H1 (cell line): ENCODE measurements around the gene RAPGEF1. TPM values are rescaled to one million over a fixed set of nuclear protein-coding genes. Genes with fewer than 3 reads are reported as not detected.

Experiments used
- CTCF ChIA-PET: fragments of 300-600 bp; sonication (Branson Sonifier 250); formaldehyde crosslinking; loops from one replicate; lab custom pipeline; 2021; ENCODE audit not compliant: partially characterized antibody; lab: Charles Lee
- POLR2A ChIA-PET: fragments of 300-600 bp; sonication (Branson Sonifier 250); formaldehyde crosslinking; loops from one replicate; lab custom pipeline; 2021; ENCODE audit warnings: inconsistent platforms; ENCODE audit not compliant: partially characterized antibody; lab: Charles Lee
- DNase-seq, 2 experiments: peaks; one replicate each; pipeline versions ENCODE4 v3.0.0 to v3.0.0-alpha.2; 2010 to 2022; ENCODE audit warnings: low spot score in 2 of 2, low read depth in 1 of 2, mixed read lengths in 1 of 2
- FAIRE-seq: peaks from 2 replicates; lab custom pipeline; 2011; peaks lifted over from hg19 to GRCh38; lab: Jason Lieb, UNC
- H2AFZ ChIP-seq: 2 replicates; pipeline ENCODE4 v1.8.1; 2012; ENCODE audit warnings: low read length, inconsistent platforms
- H2AK5ac ChIP-seq: 2 replicates; pipeline ENCODE4 v1.6.1; 2013; ENCODE audit warnings: low read depth, low read length
- H2BK120ac ChIP-seq: replicated peaks from 2 replicates; pipeline ENCODE3; 2013; ENCODE audit warnings: low read depth, low read length, inconsistent platforms
- H2BK12ac ChIP-seq: 2 replicates; pipeline ENCODE4 v1.6.1; 2013; ENCODE audit warnings: low read depth, low read length
- H2BK15ac ChIP-seq: 2 replicates; pipeline ENCODE4 v1.6.1; 2013; ENCODE audit warnings: low read length
- H2BK20ac ChIP-seq: 2 replicates; pipeline ENCODE4 v1.6.1; 2013; ENCODE audit warnings: low read length
- H2BK5ac ChIP-seq: 2 replicates; pipeline ENCODE4 v1.6.1; 2013; ENCODE audit warnings: low read depth, low read length
- H3K14ac ChIP-seq: 2 replicates; pipeline ENCODE4 v1.6.1; 2013; ENCODE audit warnings: inconsistent platforms; ENCODE audit not compliant: insufficient read length
- H3K18ac ChIP-seq: 2 replicates; pipeline ENCODE4 v1.6.1; 2013; ENCODE audit warnings: low read length; ENCODE audit errors: extremely low read depth
- H3K23ac ChIP-seq: 2 replicates; pipeline ENCODE4 v1.6.1; 2013; ENCODE audit warnings: inconsistent platforms; ENCODE audit not compliant: insufficient read length
- H3K23me2 ChIP-seq: 2 replicates; pipeline ENCODE4 v1.6.1; 2013; ENCODE audit warnings: low read depth, low read length
- H3K27ac ChIP-seq: 2 replicates; pipeline ENCODE4 v1.6.1; 2011; ENCODE audit warnings: low read depth, low read length, inconsistent platforms
- H3K27me3 ChIP-seq, 4 experiments: replicated peaks in 1 of 4; 1 replicate in 1 of 4; 2 replicates in 3 of 4; pipeline versions ENCODE4 v1.6.1 to v1.8.1; 2011 to 2013; ENCODE audit warnings: low read length in 3 of 4, mild to moderate bottlenecking in 3 of 4, inconsistent platforms in 2 of 4, mixed read lengths in 2 of 4, moderate library complexity in 1 of 4; ENCODE audit not compliant: control insufficient read depth in 3 of 4, insufficient read depth in 3 of 4; ENCODE audit errors: extremely low read depth in 1 of 4
- H3K36me3 ChIP-seq, 4 experiments: 2 replicates each; pipeline versions ENCODE4 v1.6.1 to v1.8.1; 2011 to 2013; ENCODE audit warnings: mild to moderate bottlenecking in 4 of 4, low read length in 3 of 4, moderate library complexity in 2 of 4, control low read depth in 1 of 4, inconsistent platforms in 1 of 4; ENCODE audit not compliant: insufficient read depth in 4 of 4, control insufficient read depth in 2 of 4
- H3K4ac ChIP-seq: replicated peaks from 2 replicates; pipeline ENCODE3; 2013; ENCODE audit warnings: low read length, low read depth, mixed read lengths, inconsistent platforms; ENCODE audit not compliant: insufficient read length
- H3K4me1 ChIP-seq, 4 experiments: replicated peaks in 1 of 4; 1 replicate in 1 of 4; 2 replicates in 3 of 4; pipeline versions ENCODE4 v1.6.1 to v1.8.1; 2011 to 2013; ENCODE audit warnings: low read length in 3 of 4, inconsistent platforms in 2 of 4, mixed read lengths in 1 of 4; ENCODE audit not compliant: insufficient read depth in 4 of 4, control insufficient read depth in 3 of 4
- H3K4me2 ChIP-seq, 2 experiments: 2 replicates each; pipeline versions ENCODE4 v1.6.1 to v1.8.1; 2011 to 2013; ENCODE audit warnings: low read depth in 2 of 2, low read length in 2 of 2, control low read depth in 1 of 2, inconsistent platforms in 1 of 2, mild to moderate bottlenecking in 1 of 2; ENCODE audit not compliant: insufficient read depth in 1 of 2
- H3K4me3 ChIP-seq, 4 experiments: fragments of 200-600, 300-600 bp in 1 of 4; sonication (generic), shearing (Covaris generic), sonication (Bioruptor Twin) in 1 of 4; 2 replicates each; pipeline versions ENCODE4 v1.5.1 to v1.8.1; 2011 to 2016; ENCODE audit warnings: low read length in 4 of 4, low read depth in 3 of 4, control low read depth in 2 of 4, inconsistent platforms in 2 of 4, mild to moderate bottlenecking in 2 of 4, mixed read lengths in 1 of 4, moderate library complexity in 1 of 4; ENCODE audit not compliant: insufficient read depth in 2 of 4; ENCODE audit errors: extremely low read depth in 1 of 4
- H3K56ac ChIP-seq: replicated peaks from 2 replicates; pipeline ENCODE3; 2013; ENCODE audit warnings: low read depth, mild to moderate bottlenecking, mixed read lengths, low read length, inconsistent platforms; ENCODE audit not compliant: insufficient read length
- H3K79me1 ChIP-seq: 2 replicates; pipeline ENCODE4 v1.6.1; 2013; ENCODE audit warnings: low read depth, low read length, control low read depth
- H3K79me2 ChIP-seq, 2 experiments: 2 replicates each; pipeline versions ENCODE4 v1.6.1 to v1.8.1; 2012 to 2013; ENCODE audit warnings: low read length in 2 of 2, mild to moderate bottlenecking in 2 of 2, inconsistent platforms in 1 of 2; ENCODE audit not compliant: insufficient read depth in 2 of 2, control insufficient read depth in 1 of 2
- H3K9ac ChIP-seq, 4 experiments: replicated peaks in 1 of 4; 1 replicate in 1 of 4; 2 replicates in 3 of 4; pipeline versions ENCODE4 v1.6.1 to v1.8.1; 2011 to 2013; ENCODE audit warnings: low read depth in 3 of 4, low read length in 3 of 4, control low read depth in 2 of 4, mild to moderate bottlenecking in 2 of 4, moderate library complexity in 2 of 4, inconsistent platforms in 1 of 4; ENCODE audit errors: extremely low read depth in 1 of 4
- H3K9me3 ChIP-seq, 2 experiments: 2 replicates each; pipeline versions ENCODE4 v1.6.1 to v1.8.1; 2012 to 2013; ENCODE audit warnings: mild to moderate bottlenecking in 2 of 2, moderate library complexity in 2 of 2, control low read depth in 1 of 2, inconsistent platforms in 1 of 2, low read depth in 1 of 2, low read length in 1 of 2, mixed read lengths in 1 of 2; ENCODE audit not compliant: insufficient read depth in 2 of 2
- H4K20me1 ChIP-seq, 2 experiments: replicated peaks in 1 of 2; 2 replicates each; pipeline versions ENCODE3 to v1.8.1; 2011 to 2013; ENCODE audit warnings: inconsistent platforms in 2 of 2, low read length in 2 of 2, mild to moderate bottlenecking in 1 of 2; ENCODE audit not compliant: insufficient read depth in 2 of 2, control insufficient read depth in 1 of 2
- H4K5ac ChIP-seq: 2 replicates; pipeline ENCODE4 v1.6.1; 2013; ENCODE audit warnings: low read length, low read depth, mixed read lengths, inconsistent platforms; ENCODE audit not compliant: insufficient read length
- H4K8ac ChIP-seq: 2 replicates; pipeline ENCODE4 v1.8.0; 2013; ENCODE audit warnings: mild to moderate bottlenecking, moderate library complexity, low read length, inconsistent platforms; ENCODE audit not compliant: insufficient read depth; ENCODE audit errors: extremely low read depth
- H4K91ac ChIP-seq: replicated peaks from 2 replicates; pipeline ENCODE3; 2013; ENCODE audit warnings: low read length, mixed read lengths, inconsistent platforms; ENCODE audit not compliant: insufficient read length
- EP300 ChIP-seq, 2 experiments: IDR thresholded peaks; 1 replicate in 1 of 2; 2 replicates in 1 of 2; pipeline ENCODE4 v1.6.1; 2011 to 2012; ENCODE audit warnings: low read depth in 2 of 2, low read length in 2 of 2, mild to moderate bottlenecking in 2 of 2, borderline replicate concordance in 1 of 2, inconsistent platforms in 1 of 2, moderate library complexity in 1 of 2
- HDAC6 ChIP-seq: IDR thresholded peaks from one replicate; pipeline ENCODE4 v1.7.1; 2012; ENCODE audit warnings: low read depth, mild to moderate bottlenecking, inconsistent platforms, low read length, moderate library complexity
- POLR2A ChIP-seq, 2 experiments: IDR thresholded peaks; 1 replicate in 1 of 2; 2 replicates in 1 of 2; pipeline ENCODE4 v1.6.1; 2011; ENCODE audit warnings: low read depth in 2 of 2, low read length in 2 of 2, mild to moderate bottlenecking in 2 of 2; ENCODE audit errors: control extremely low read depth in 1 of 2
- POU5F1 ChIP-seq: IDR thresholded peaks from 2 replicates; pipeline ENCODE4 v1.6.1; 2011; ENCODE audit warnings: low read depth, mild to moderate bottlenecking, low read length, moderate library complexity
- SIN3A ChIP-seq, 2 experiments: IDR thresholded peaks in 1 of 2; conservative IDR thresholded peaks in 1 of 2; 2 replicates each; pipeline ENCODE4 v1.6.1; 2011 to 2012; ENCODE audit warnings: low read length in 2 of 2, improper control_type of control experiment in 1 of 2, low read depth in 1 of 2, mild to moderate bottlenecking in 1 of 2
- SRF ChIP-seq: IDR thresholded peaks from 2 replicates; pipeline ENCODE4 v1.6.1; 2011; ENCODE audit warnings: mild to moderate bottlenecking, low read depth, low read length, moderate library complexity
- TEAD4 ChIP-seq: IDR thresholded peaks from 2 replicates; pipeline ENCODE4 v1.6.1; 2012; ENCODE audit warnings: low read depth, low read length, inconsistent platforms, mixed read lengths
- USF2 ChIP-seq: IDR thresholded peaks from 2 replicates; pipeline ENCODE4 v1.6.1; 2011; ENCODE audit warnings: low read length, improper control_type of control experiment
- YY1 ChIP-seq: IDR thresholded peaks from 2 replicates; pipeline ENCODE4 v1.6.1; 2011; ENCODE audit warnings: low read depth, mild to moderate bottlenecking, low read length
- WGBS, 2 experiments: shearing (Covaris generic) in 1 of 2; methylation state at CpG; one replicate each; pipeline versions ENCODE4 v1.1.6 to v1.1.7; 2013 to 2015; ENCODE audit warnings: low lambda C conversion rate in 2 of 2, mixed read lengths in 2 of 2, inconsistent platforms in 1 of 2, low coverage in 1 of 2, missing lambda C conversion rate in 1 of 2; ENCODE audit not compliant: insufficient replicate concordance in 2 of 2, insufficient coverage in 1 of 2, insufficient read length in 1 of 2; ENCODE audit errors: extremely low coverage in 1 of 2, missing lambda C conversion rate in 1 of 2; 5-methylcytosine and 5-hydroxymethylcytosine counted together
- polyA plus RNA-seq, 7 experiments: library from polyadenylated mRNA; depleted of rRNA in 3 of 7; stranded (reverse) in 5 of 7; unstranded in 2 of 7; fragments of >200 nt in 5 of 7; fragments of 200-250 nt in 2 of 7; gene quantifications; 1 replicate in 5 of 7; 2 replicates in 1 of 7; 4 replicates in 1 of 7; pipeline versions ENCODE4 v1.2.1 to v1.2.3, GENCODE V29; 2011 to 2013; ENCODE audit warnings: missing spikeins in 2 of 7, mixed read lengths in 2 of 7
- total RNA-seq: library from RNA; stranded (reverse); fragmentation: NEBNext Ultra II Directional; extraction: Animal tissue kit (Norgen Biotek cat#: 25700); gene quantifications from 2 replicates; pipeline ENCODE4 v1.2.1, GENCODE V29; 2021

Gene RAPGEF1
- total and polyA plus RNA-seq, 2 of the 8 experiments (the other 6 are each of a cell fraction or from before 2014, with no cell fraction given): 29.7 to 78.9 TPM

DNA sequence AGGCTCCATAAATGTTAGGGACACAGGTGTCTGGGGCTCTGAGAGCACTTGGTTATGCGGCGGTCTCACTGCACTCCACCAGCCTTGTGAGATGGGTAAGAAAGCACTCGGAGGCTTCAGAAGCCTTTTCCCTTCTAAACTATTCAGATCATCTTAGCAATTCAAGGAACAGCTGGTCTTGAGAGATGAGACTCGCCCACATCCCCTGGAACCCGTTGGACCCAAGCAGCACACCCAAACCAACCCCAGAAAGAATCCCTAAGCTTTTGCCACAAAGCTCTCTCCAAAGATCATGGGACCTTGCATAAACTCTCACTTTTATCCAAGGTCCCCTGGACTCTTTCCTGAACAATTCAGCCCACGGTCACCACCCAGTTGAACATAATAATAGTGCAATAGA, 90.2 kb downstream of the RAPGEF1 start:
- H3K14ac ChIP-seq: no peak overlapping the region
- H3K18ac ChIP-seq: no peak overlapping the region
- H3K79me2 ChIP-seq: peaks cover 0 to 18% of the 10 kb centered on the region in 2 experiments; a peak in 2 of 4 replicates
- no peak overlapping the region for H4K5ac ChIP-seq
- H4K8ac ChIP-seq: no peak overlapping the region
- no peaks in the 10 kb centered on the region; the same call in 1 of the 2 replicates for H3K79me1 ChIP-seq
- peaks cover 0 to 3% (median 0%) of the 10 kb centered on the region in 4 experiments; a peak in 1 of 8 replicates for H3K36me3 ChIP-seq
- no peak overlapping the region for H3K4me2 ChIP-seq
- no peak overlapping the region for H3K4me3 ChIP-seq
- H4K91ac ChIP-seq: no peak overlapping the region
- H3K4ac ChIP-seq: no peak overlapping the region
- no peak overlapping the region for H2BK15ac ChIP-seq
- H2BK12ac ChIP-seq: no peak overlapping the region
- 99% methylated on average over 6 of the region's 6 CpGs; no CpG with 5 or more reads in 1 of the 2 experiments for WGBS, 2 experiments
- no peaks in the 10 kb centered on the region for H3K27me3 ChIP-seq
- no peaks in the 10 kb centered on the region for H3K23me2 ChIP-seq
- H3K27ac ChIP-seq: no peak overlapping the region
- FAIRE-seq: no peak
- no peaks in the 10 kb centered on the region for H4K20me1 ChIP-seq
- H3K9ac ChIP-seq: no peak overlapping the region
- no peak overlapping the region for H2BK5ac ChIP-seq
- no peak overlapping the region for H2AK5ac ChIP-seq
- CTCF ChIA-PET: interaction anchor here (0.7 to 1.6 kb wide), 2 partner anchors 9 to 33 kb away, joined by 3 read pairs; no protein-coding TSS in a partner anchor
- no peak overlapping the region for H2AFZ ChIP-seq
- H3K56ac ChIP-seq: no peak overlapping the region
- no peak overlapping the region for H2BK20ac ChIP-seq
- TF ChIP-seq SIN3A (conservative IDR thresholded peaks at IDR 0.05 in 1 of 2, IDR thresholded peaks at IDR 0.05 in 1 of 2; ENCODE audit: low read depth in 1 of 2, low read length in 2 of 2) (no peak), USF2 (no peak), SRF (no peak), YY1 (no peak), POLR2A (IDR thresholded peaks at IDR 0.05; ENCODE audit: control extremely low read depth in 1 of 2, low read depth in 2 of 2, low read length in 2 of 2) (no peak), POU5F1 (no peak), EP300 (IDR thresholded peaks at IDR 0.05; ENCODE audit: borderline replicate concordance in 1 of 2, low read depth in 2 of 2, low read length in 2 of 2) (no peak), TEAD4 (no peak), HDAC6 (no peak)
- H3K23ac ChIP-seq: no peak overlapping the region
- H2BK120ac ChIP-seq: no peak overlapping the region
- H3K4me1 ChIP-seq: no peaks in the 10 kb centered on the region; a peak in 1 of 7 replicates
- H3K9me3 ChIP-seq: no peaks in the 10 kb centered on the region
- no peak for DNase-seq
- POLR2A ChIA-PET: interaction anchor here (1.2 kb wide), 1 partner anchor 9 kb away, joined by 3 read pairs; no protein-coding TSS in a partner anchor
